Stimulated activated CD4-positive, alpha-beta T cell treated with anti-CD3 and anti-CD28 coated beads, TNF-alpha, amount 100 ng/mL, for 48 hours (primary cell): ENCODE measurements around the gene KIAA0232.

Experiments used
- DNase-seq, 3 donors: peaks; one replicate each; pipeline ENCODE4 v3.0.0-alpha.2; 2020; ENCODE audit warnings: low read depth in 3 of 3

KIAA0232 gene

GRCh38 chr4:6782147-6782845 is at the start of gene KIAA0232:
Gene KIAA0232 (plus strand): TSS chr4:6782727. CDS start chr4:6824454, 41,727 bp downstream.
- peak; percentile 76 to 86 (median 78) for DNase-seq

GRCh38 chr4:6733358-6734164 is 49.0 kb upstream of the KIAA0232 start:
- DNase-seq: no peak

- DNase-seq: no peak
These were observed 48.3 kb upstream of the KIAA0232 start for GRCh38 chr4:6734165-6734786.

- DNase-seq: no peak
These were observed 42.6 kb upstream of the KIAA0232 start for GRCh38 chr4:6739920-6740319.

GRCh38 chr4:6740347-6740746 is 42.2 kb upstream of the KIAA0232 start:
- DNase-seq: no peak

- DNase-seq: no peak
These were observed 40.0 kb upstream of the KIAA0232 start for GRCh38 chr4:6742507-6742906.

GRCh38 chr4:6742989-6743388 is 39.5 kb upstream of the KIAA0232 start:
- no peak for DNase-seq

- DNase-seq: no peak
These were observed 35.7 kb upstream of the KIAA0232 start for GRCh38 chr4:6746721-6747293.

GRCh38 chr4:6747294-6748051 is 35.1 kb upstream of the KIAA0232 start:
- DNase-seq: no peak

GRCh38 chr4:6748286-6748685 is 34.2 kb upstream of the KIAA0232 start:
- DNase-seq: no peak

GRCh38 chr4:6749340-6750171 is 33.0 kb upstream of the KIAA0232 start:
- DNase-seq: no peak

GRCh38 chr4:6750286-6751221 is 32.0 kb upstream of the KIAA0232 start:
- no peak for DNase-seq

GRCh38 chr4:6751611-6752485 is 30.7 kb upstream of the KIAA0232 start:
- no peak for DNase-seq

- DNase-seq: no peak
These were observed 30.1 kb upstream of the KIAA0232 start for GRCh38 chr4:6752486-6752829.

- no peak for DNase-seq
These were observed 29.4 kb upstream of the KIAA0232 start for GRCh38 chr4:6753103-6753560.

GRCh38 chr4:6753891-6754290 is 28.6 kb upstream of the KIAA0232 start:
- DNase-seq: no peak

GRCh38 chr4:6754481-6755087 is 27.9 kb upstream of the KIAA0232 start:
- no peak for DNase-seq

GRCh38 chr4:6755088-6755753 is 27.3 kb upstream of the KIAA0232 start:
- no peak for DNase-seq
